Hematopoietic multipotent progenitor cell treated with erythropoietin and hydrocortisone succinate and interleukin-3 and kit ligand, for 6 days (in vitro differentiated cells): ENCODE measurements around the gene AMMECR1.

Source experiments
- DNase-seq: peaks from one replicate; pipeline ENCODE4 v3.0.0-alpha.2; 2015

The AMMECR1 gene

DNA sequence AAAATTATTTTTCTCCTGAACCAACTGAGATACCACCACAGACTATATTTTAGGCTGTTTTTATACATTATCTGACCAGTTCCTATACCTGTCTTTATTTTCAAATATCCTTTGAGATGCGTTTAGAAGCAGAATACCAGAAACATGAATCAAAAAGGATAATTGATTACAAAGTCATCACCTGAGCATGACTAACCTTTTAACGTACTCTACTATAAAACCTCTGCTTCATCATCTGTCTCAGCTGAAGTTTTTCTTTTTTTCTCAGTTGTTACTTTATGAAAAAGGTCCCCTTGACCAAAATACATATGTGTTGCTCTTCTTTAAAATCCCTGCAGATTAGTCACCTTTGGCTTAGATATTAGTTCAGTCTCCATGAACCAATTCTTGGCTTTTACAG lies 109.8 kb downstream of the AMMECR1 start:
- no peak for DNase-seq

DNA sequence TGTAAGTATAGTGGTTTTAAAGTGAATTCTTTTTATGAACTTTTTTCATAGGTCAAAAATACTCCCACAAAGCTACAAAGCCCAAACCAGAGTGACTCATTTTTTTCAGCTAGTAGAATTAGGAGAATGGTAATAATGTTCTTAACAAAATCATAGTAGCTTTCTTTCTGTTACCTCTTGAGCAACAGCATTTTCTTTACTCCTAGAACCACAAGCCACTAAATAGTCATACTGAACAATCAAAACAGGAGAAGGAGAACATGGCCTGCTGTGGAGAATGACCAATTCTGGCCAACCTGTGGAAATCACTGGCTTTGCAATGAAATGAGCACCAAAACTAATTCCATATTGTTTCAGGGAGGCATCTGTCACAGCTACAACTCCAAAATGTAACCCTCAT lies 112.9 kb downstream of the AMMECR1 start:
- no peak for DNase-seq

DNA sequence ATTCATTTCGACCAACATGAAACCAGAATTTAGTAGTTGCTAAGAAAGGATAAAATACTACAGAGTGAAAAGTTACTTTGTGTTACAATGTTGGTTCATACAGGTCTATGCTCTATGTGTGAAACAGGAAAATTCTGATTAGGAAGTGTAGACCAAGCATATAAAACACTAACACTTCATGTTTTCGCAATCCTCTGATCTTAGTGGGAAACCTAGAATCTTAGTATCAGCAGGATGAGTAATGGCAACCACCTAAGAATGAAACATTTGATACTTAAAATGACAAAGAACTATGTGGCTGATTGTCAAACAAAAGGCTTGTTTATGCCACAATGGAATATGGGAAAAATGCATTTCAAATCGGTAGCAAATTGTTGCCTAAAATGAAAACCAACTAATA lies 116.1 kb downstream of the AMMECR1 start:
- no peak for DNase-seq

DNA sequence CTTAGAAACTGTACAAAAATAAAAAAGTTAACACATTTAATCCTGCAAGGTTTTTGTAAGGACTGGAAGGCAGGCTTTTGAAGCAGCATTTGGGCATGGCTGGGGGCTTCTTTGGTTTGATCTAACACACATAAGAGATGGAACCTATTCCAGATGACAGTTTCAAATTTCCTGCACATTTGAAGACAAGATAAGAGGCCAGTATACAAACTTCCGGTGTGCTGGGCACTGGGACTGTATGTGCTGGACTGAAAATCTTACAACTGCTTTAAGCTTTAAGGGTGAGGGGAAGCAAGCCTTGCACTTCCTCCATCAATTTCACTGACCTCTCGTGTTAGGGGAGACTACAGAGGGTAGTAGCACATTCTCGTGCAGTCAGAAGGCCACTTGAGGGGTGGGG lies 122.9 kb downstream of the AMMECR1 start:
- no peak for DNase-seq

DNA sequence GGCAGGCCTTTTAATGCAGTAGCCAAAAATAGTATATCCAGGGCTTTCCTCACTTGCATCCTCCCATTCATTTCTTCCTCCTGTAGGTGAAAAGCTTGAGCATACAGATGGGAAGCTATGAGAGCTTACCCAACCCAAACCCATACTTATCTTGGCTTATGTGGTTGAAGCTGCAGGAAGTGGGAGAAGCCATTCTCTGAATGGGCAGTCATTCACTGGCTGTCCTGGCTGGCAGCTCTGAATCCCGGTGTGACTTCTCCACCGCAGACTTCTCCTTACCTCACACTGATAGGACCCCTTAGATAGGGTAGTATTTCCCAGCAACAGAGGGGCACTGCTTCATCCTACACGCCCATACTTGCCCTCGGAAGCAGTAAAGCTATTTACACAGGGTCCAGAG lies 125.4 kb downstream of the AMMECR1 start:
- DNase-seq, result peak; percentile 36

DNA sequence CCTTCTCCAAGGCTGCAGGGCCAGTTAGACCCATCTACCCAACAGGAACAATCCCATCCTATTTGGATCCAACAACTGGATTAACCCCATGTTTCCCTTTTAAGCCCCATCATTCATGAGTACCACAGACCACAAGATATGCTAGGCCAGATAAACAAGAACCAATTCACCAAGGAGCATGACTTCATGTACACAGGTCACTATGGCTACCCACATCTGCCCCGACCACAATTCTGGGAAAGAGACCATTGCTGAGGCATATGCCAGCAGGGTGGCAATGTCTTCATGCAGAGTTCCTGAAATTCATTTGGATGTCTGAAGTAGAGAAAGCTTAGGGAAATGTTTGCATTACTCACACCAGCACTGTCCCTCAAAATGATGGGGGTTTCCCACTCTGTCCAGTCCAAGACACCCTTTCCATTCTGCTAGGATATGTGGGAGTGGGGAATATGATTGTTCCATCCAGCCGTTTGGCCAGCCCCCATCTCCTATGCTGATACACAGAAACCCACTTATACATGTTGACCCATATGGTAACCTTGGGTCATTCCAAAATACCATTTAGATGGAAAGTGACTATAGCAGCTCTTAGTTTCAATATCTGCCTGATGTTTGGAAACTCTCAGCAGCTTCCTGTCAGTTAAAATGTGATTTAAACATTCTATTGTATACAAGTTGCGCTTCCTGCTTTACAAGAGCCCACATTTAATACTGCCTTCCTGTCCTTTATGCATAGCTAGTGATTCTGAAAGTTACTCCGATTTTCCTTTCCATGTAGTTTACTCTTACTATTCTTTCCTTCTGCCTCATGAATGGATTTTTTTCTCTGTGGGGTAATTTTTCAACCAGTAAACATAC lies 129.0 kb downstream of the AMMECR1 start:
- peak; percentile 30 for DNase-seq

DNA sequence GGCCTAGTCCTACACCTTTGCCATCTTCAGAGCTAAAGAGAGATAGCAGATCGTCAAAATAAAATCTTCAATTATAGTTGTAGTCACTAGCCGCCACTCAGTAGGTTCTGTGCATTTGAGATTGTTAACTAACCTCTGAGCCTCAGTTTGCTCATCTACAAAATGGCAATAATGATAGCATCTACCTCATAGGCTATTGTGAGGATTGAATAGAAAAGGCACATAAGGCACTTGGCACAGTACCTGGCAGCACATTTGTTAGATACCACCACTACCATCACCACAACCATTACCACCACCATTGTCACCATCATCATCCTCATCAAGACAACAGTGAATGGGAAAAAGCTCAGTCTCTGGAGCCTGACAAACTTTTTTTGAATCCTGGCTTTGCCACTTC lies 134.6 kb downstream of the AMMECR1 start:
- no peak for DNase-seq

DNA sequence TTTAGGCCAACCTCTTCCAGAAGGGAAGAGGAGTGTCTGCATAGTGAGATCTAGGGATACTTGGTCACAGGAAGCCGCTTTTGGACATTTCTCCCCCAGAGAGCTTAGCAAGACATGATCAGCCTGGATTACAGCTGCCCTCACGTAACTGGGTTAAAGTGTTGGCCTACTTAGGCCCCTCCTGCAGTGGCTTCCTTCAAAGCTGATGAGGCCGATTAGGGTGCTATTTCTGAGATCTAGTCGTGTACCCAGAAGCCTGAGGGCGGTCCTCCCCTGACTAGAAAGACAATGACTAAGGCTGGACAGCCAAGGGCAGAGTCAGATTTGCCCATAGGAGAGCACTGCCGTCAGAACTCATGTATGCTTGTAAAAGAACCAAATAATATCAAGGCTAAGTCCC lies 135.0 kb downstream of the AMMECR1 start:
- no peak for DNase-seq

DNA sequence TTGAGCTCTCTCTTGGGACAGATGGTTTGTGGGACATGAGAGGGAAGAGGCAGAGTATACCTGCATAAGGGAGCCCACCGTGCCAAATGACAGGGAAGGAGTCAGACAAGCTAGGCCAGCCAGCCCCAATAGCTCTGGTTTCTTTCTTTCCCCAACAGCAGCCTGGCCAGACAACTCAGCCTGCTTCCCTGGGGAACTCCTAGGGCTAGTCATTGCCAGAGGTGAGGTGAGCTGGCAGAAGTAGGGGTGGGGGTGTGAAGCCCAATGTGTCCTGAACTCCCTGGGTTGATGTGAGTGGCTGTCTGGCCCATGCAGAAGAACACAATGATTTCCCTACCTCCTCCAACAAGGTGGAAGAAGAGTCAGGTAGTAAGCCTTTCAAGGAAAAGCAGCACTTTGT lies 135.5 kb downstream of the AMMECR1 start:
- DNase-seq, result no peak

DNA sequence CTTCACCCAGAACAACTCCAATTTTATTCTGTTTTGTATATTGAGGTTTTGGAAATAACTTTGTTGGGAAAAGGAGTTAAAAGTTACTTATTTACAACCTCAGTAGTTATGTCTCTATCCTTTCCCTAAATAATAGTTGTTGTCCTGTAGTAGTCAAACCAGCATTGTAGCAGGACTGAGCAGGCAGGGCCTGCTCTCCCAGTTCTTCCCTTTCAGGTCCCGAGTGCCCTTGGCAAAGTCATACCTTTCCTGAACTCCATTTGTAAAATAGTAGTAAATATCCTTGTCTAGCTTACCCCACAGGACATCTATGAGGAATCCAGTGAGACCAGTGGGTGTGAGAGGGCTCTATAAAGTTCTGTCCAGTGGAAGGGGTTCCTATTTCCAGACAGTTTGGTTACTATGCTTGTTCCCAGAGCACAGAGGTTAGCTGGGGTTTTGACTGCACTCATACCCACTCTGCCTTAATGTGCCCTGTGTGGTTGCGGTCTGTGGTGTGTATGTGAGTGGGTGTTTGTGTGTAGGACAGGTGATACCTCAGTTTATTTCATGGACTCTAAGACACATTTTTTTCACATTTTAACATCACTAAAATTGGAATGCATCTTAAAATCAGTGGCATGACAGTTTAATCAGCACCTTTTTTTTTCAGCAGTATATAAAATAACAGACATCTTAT lies 136.3 kb downstream of the AMMECR1 start:
- DNase-seq, result no peak

DNA sequence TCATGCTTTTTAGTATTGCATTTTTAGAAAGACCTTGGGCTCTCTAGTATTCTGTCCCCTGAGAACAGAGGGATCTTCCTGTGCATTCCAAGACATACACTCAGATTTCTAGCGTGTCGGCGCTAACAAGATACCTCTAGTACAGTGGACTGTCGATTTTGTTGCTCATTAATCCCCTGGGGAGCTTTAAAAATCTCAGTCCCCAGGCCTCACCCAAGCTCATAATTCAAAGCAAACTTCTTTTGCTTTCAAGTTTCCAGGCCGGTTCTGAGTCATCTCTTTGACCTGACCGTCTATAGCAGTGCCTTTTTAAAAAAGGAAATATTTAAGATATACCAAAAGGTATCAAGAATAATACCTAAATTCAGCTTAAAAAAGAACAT lies 137.0 kb downstream of the AMMECR1 start:
- DNase-seq, result no peak

DNA sequence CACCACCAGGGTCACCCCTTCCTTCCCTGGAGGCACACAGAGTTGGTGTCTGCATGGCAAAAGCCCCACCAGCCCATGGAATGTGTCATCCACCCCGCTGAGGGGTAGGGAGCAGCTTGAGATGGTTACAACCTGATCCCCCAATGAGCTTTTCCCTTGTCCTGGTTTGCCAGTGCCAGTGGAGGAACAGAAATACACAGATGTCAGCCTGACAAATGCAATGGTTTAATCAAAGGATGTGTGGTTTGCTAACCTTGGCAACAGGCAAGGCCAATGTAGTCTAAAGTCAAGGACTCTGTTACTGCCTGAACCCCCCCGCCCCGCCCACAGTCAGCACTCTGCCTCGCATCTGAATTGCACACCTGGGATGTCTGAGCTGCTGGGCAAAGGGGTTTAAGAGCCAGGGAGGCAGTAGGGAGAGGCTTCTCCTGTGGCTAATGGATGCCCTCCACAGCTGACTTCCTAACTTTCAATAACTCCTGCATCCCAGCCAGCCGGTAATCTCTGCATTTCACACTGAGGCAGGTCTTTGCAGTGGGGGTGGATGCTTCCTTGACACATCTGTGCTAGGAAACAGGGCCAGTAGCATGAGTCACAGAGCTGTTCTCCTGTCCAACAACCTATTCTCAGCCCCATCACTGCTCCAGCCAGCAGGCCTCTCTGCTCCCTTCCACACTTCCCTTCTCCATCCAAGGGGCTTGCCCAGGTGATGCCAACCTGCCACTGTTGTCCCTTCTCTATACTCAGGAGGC lies 137.5 kb downstream of the AMMECR1 start:
- DNase-seq, result no peak

DNA sequence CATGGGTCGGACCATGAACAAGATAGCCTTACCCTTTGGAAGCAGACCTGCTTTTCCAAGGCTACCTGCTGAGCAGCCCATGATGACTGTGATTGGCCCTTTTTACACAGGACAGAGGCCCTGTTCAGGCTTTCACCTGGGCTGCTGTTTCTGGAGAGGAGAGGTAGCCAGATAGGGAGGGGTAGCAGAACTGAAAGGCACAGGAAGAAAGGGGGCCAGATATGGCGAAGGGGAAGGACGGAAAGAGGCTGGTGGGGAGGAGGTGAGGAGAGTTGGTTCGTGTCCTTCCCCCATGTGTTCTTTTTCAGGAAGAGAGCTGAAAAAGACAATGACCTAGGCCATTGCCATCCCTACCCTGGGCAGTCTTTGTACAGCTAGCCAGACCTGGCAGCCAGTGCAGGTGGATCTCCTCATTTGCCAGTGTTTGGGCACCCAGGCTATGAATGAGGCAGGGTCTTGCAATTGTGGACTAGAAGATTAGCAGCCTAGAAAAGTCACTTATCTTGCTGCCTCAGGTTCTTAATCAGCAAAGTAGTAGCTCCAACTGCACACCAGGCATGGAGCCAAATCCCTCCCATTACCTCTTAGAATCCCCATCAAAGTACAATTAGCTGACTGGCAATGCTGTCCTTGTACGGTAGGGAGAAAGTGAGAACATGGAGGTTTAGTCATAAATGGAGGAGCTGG lies 139.6 kb downstream of the AMMECR1 start:
- DNase-seq, result peak; percentile 95

DNA sequence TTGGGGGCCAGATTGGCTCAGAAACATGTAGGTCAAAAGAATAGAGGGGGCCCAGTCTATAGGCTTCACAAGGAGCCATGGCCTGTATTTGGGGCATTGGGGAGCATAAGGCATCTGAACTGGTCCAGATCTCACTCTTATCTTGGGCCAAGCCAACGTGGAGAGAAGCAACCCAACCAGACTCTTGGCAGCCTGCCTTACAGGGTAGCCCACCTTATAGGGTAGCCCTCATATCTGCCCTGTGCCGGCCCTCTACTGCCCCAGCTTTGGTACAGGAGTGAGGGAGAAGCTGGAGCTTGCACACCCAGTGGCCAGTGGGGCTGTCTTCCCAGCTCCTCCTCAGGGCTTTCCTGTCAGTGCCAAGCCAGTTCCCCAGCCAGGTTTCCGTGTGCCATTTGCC lies 142.2 kb downstream of the AMMECR1 start:
- DNase-seq, result no peak

DNA sequence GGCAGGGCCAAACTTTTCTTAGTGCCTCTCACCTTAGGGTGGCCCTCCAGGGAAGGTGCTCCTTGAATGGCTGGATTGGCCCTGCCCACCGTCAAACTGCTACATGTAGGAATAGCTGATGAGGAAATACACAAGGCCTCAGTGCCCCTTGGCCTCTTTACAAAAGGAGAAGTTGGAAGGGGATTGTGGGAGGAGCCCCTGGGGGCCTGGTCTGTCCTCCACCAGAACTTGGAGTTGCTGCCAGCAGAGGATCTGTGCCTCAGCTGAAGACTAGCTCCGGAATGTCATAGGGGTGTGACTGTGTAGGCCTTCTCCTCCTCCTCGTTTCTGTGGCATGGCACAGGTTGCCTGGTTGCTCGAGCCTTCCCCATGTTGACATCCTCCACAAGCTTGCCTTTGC lies 142.7 kb downstream of the AMMECR1 start:
- DNase-seq, result no peak

DNA sequence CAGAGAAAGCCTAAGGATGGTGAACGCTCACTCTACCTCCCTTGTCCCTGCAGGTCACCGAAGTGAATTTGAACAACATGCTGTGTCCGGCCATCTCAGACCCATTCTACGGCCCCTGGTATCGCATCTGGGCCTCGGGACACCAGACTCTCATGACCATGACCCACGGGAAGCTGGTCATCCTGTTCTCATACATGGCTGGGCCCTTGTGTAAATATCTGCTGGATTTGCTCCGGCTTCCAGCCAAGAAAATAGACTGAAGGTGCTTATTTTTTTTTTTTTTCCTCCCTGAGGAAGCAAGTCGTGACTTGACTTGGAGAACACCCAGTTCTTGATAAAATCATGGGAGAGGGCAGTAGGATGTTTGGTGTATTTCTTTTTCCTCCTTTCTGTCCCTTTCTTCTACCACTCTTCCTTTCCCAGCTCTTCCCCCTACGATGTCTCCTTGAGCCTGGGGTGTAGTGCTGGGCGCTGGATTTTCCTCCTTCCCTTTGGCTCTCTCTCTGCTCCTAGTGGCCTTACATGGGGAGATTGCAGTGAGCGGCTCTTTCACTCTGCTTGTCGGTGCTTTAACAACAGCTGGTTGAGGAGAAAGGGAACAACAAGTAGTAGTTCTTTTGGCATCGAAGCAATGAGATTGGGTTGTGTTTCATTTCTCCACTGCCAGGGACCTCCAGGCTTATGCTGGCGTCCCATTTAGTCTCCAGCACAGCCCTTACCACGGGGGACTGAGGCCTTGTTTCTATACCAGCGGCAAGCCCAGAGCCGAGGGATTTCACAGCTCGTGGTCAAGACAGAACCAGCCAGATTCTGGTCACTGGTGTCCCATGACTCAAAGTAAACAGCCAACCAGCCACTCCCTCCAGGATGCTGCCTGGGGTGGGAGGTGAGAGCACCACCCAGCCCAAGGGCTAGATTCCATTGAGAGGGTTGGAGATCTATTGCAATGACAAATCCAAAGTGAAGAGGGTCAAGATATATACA lies 144.4 kb downstream of the AMMECR1 start:
- DNase-seq, result no peak

DNA sequence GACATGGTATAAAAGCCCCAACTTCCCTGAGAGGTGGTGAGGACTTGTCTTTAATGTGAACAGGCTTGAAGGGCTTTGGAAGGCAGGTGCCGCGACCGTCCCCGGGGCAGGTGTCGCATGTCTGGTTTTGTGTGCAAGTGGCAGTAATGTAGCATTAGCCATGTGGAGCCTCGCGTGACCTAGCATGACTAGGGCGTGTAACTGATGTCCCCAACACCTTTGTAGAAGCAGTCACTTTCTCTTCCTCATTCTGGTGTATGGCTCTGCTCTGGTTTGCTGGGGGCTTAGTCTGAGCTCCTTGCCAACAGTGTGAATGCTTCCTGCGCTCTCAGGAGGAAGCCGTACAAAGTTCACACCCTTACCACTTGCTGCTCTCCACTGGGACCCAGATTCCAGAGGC lies 145.7 kb downstream of the AMMECR1 start:
- DNase-seq, result no peak

DNA sequence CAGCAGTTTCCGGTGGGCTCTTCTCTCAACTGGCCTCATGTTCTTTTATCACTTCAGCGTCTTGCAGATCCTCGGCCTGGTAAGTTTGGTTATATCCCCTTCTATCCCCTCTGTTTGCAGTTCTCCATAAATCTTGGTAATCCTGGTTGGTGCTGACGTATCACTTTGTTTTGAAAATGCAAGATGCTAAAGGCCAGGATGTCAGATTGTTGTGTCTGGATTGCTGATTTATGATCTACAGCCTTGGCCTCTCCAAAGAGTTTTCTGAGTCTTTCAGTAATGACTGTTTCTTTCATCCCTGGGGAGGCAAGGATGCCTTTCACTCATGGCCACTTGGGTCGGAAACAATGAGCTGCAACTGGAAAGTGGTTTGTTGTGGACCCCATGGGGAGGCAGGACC lies 146.4 kb downstream of the AMMECR1 start:
- DNase-seq, result no peak

DNA sequence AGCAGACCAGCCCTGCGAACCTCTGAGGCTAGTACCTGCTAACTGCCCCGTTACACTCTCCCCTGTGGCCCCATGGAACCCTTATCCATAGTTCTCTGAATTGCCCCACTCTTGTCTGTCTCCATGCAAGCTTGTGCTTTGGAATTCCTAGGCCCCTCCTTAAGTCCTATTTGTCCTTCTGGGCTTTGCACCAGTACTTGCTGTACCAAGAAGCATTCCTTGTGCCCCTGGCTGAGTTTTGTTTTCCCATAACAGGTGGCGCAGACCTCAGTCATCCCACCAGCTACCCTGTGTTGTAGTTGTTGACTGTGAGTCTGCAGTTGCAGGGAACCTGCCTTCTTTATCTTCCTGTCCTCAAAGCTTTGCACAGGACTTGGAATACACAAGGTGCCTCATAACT lies 147.9 kb downstream of the AMMECR1 start:
- DNase-seq, result no peak

DNA sequence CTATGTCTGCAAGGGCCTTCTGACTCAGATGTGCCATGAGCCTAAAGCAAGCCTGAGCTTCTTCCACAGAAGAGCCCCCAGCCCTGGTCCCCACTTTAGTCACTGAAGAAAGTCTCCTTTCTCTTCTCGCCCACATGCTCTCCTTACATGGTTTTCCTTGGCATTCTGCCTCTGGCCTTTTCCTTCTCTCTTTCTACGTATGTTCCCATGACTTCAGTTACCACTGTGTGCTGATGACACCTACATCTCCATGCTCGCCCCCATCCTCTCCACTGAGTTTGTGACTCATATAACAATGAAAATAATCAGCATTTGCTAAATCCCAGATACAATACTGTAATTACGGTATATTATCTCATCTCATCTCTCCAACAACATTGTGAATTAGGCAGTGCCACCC lies 149.3 kb downstream of the AMMECR1 start:
- DNase-seq, result no peak

DNA sequence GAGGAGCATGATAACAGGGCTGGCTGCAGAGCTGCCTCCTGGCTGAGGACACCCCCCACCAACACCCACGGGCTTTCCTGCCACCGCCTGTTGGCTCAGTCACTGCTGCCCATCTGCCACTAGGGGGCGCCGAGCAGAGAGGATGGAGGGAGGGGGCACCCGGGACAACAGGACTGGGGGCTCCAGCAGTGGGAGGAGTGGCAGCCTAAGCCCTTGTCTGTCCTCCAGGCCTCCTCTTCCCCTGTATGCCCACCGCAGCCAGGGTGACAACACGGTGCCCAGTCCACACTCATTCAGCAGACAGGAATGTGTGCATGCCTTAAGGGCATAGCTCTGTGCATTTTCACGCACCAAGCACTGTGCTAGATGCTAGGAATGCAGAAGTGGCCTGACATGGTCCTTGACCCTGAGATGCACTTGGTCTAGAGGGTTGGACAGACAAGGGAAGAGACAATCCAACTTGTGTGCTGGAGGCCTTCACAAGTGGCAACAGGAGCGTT lies 149.9 kb downstream of the AMMECR1 start:
- DNase-seq, result peak; percentile 75

DNA sequence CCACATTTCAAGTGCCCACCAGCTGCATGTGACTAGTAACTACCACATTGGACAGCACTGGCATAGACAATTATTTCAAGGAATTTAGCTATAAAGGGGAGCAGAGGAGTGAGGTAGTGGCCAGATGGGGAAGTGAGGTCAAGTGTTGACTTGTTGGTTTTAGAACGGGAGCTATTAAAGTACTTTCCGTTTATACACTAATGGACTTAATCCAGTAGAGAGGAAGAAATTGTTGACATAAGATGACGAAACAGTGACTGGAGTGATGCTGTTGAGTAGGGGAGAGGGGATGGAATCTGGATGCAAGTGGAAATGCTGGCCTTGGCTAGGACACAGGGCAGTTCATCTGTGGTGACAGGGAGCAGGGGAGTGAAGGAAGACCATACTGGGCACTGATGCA lies 154.4 kb downstream of the AMMECR1 start:
- DNase-seq, result no peak
